MV-4-11 (cell line): ENCODE measurements around the gene MLXIPL.
"Not testable (repeated sequence)": the region's sequence is repeated elsewhere in the genome, so short reads cannot be mapped to it uniquely, and the experiment has no call there.

Experiments
- DNase-seq: peaks from one replicate; lab custom pipeline; 2025; lab: John Stamatoyannopoulos, UW

MLXIPL gene

GRCh38 chr7:73614937-73615336 lies 9.4 kb downstream of the MLXIPL start:
- DNase-seq: not testable (repeated sequence)

GRCh38 chr7:73613954-73614735 lies 10.2 kb downstream of the MLXIPL start:
- DNase-seq: no peak

GRCh38 chr7:73612598-73613269 lies 11.6 kb downstream of the MLXIPL start:
- DNase-seq: no peak

- no peak for DNase-seq
Measured at GRCh38 chr7:73611017-73611555, 13.2 kb downstream of the MLXIPL start.

- no peak for DNase-seq
Measured at GRCh38 chr7:73610105-73610504, 14.2 kb downstream of the MLXIPL start.

- DNase-seq: not testable (repeated sequence)
Measured at GRCh38 chr7:73607692-73607983, 16.7 kb downstream of the MLXIPL start.

- DNase-seq: no peak
Measured at GRCh38 chr7:73606801-73607691, 17.3 kb downstream of the MLXIPL start.

- DNase-seq: no peak
Measured at GRCh38 chr7:73605601-73606220, 18.6 kb downstream of the MLXIPL start.

GRCh38 chr7:73602721-73603651 lies 21.3 kb downstream of the MLXIPL start:
- DNase-seq: no peak

GRCh38 chr7:73599916-73600315 lies 24.4 kb downstream of the MLXIPL start:
- DNase-seq: no peak

- DNase-seq: peak; percentile 40
Measured at GRCh38 chr7:73599151-73599882, 25.0 kb downstream of the MLXIPL start.

- no peak for DNase-seq
Measured at GRCh38 chr7:73597978-73598782, 26.1 kb downstream of the MLXIPL start.

GRCh38 chr7:73596191-73597065 lies 27.9 kb downstream of the MLXIPL start:
- no peak for DNase-seq

GRCh38 chr7:73595358-73595757 lies 29.0 kb downstream of the MLXIPL start:
- no peak for DNase-seq

GRCh38 chr7:73593207-73594045 lies 30.9 kb downstream of the MLXIPL start:
- no peak for DNase-seq

GRCh38 chr7:73586911-73587310 lies 37.4 kb downstream of the MLXIPL start:
- no peak for DNase-seq

GRCh38 chr7:73585196-73585595 lies 39.1 kb downstream of the MLXIPL start:
- no peak for DNase-seq
